HCT116 (cell line): ENCODE measurements around the gene PAOX. TPM values are rescaled to one million over a fixed set of nuclear protein-coding genes. Genes with fewer than 3 reads are reported as not detected.

Source experiments
- ATAC-seq: fragments of 200-7000 bp; cut with Tn5 transposase; 2 replicates; pipeline ENCODE4 v1.9.1; 2020; ENCODE audit warnings: mild to moderate bottlenecking, moderate library complexity
- BruUV-seq: library from RNA; stranded (reverse); fragments of 400-500 nt; replicated peaks from 2 replicates; lab custom pipeline; 2021; lab: Mats Ljungman, UMichigan
- CTCF ChIA-PET: fragments of 300-600 bp; sonication (Branson Sonifier 250); formaldehyde crosslinking; loops from one replicate; lab custom pipeline; 2021; ENCODE audit warnings: antibody characterized with exemption; lab: Charles Lee
- POLR2A ChIA-PET: fragments of 300-600, 350-600 bp; sonication (Branson Sonifier 250); formaldehyde crosslinking; loops from one replicate; lab custom pipeline; 2021; ENCODE audit warnings: antibody characterized with exemption; lab: Charles Lee
- RAD21 ChIA-PET, 2 experiments: fragments of 300-600 bp; sonication (Branson Sonifier 250); formaldehyde crosslinking; loops; one replicate each; lab custom pipeline; 2023; ENCODE audit warnings: low total read pairs in 2 of 2; ENCODE audit not compliant: uncharacterized antibody in 2 of 2, unreplicated experiment in 2 of 2, low non-redundant PET in 1 of 2; lab: Charles Lee
- DNase-seq: peaks from one replicate; pipeline ENCODE4 v3.0.0-alpha.2; 2010; ENCODE audit warnings: low read depth, low spot score
- H2AFZ ChIP-seq: fragments of 200-600 bp; shearing (Covaris generic), sonication (generic); 2 replicates; pipeline ENCODE4 v1.6.1; 2017; ENCODE audit warnings: low read depth, mixed run types, mixed read lengths, antibody characterized with exemption, low read length; ENCODE audit not compliant: poor library complexity, severe bottlenecking
- H3K27ac ChIP-seq: 2 replicates; pipeline ENCODE4 v1.5.1; 2012; ENCODE audit warnings: low read depth, low read length
- H3K27me3 ChIP-seq: fragments of 200-600 bp; sonication (generic); 2 replicates; pipeline ENCODE4 v1.6.1; 2016; ENCODE audit warnings: mixed run types, low read length, mixed read lengths; ENCODE audit not compliant: insufficient read depth
- H3K36me3 ChIP-seq, 2 experiments: fragments of 200-500 bp in 1 of 2; fragments of 200-600 bp in 1 of 2; sonication (Bioruptor generic) in 1 of 2; sonication (generic) in 1 of 2; 2 replicates each; pipeline versions ENCODE4 v1.5.1 to v1.6.1; 2014 to 2016; ENCODE audit warnings: low read length in 2 of 2, inconsistent platforms in 1 of 2, mixed read lengths in 1 of 2, mixed run types in 1 of 2; ENCODE audit not compliant: insufficient read depth in 2 of 2, control insufficient read depth in 1 of 2
- H3K4me1 ChIP-seq, 2 experiments: fragments of 200-600 bp in 1 of 2; sonication (generic) in 1 of 2; 2 replicates each; pipeline versions ENCODE4 v1.5.1 to v1.6.1; 2012 to 2017; ENCODE audit warnings: low read length in 2 of 2, inconsistent platforms in 1 of 2, mild to moderate bottlenecking in 1 of 2, mixed read lengths in 1 of 2, mixed run types in 1 of 2, moderate library complexity in 1 of 2; ENCODE audit not compliant: insufficient read depth in 2 of 2, control insufficient read depth in 1 of 2
- H3K4me2 ChIP-seq: fragments of 200-600 bp; sonication (generic); 2 replicates; pipeline ENCODE4 v1.6.1; 2017; ENCODE audit warnings: mixed run types, low read length, mixed read lengths
- H3K4me3 ChIP-seq, 2 experiments: fragments of 200-600 bp in 1 of 2; sonication (generic) in 1 of 2; replicated peaks in 1 of 2; 2 replicates each; pipeline ENCODE4 v1.5.1; 2011 to 2016; ENCODE audit warnings: low read length in 2 of 2, control low read depth in 1 of 2, low read depth in 1 of 2, mild to moderate bottlenecking in 1 of 2, mixed read lengths in 1 of 2, mixed run types in 1 of 2
- H3K79me2 ChIP-seq: fragments of 200-600 bp; sonication (generic); 2 replicates; pipeline ENCODE4 v1.6.1; 2017; ENCODE audit warnings: mild to moderate bottlenecking, mixed run types, low read length, moderate library complexity, mixed read lengths; ENCODE audit not compliant: insufficient read depth
- H3K9ac ChIP-seq: fragments of 200-600 bp; sonication (generic); 2 replicates; pipeline ENCODE4 v1.6.1; 2016; ENCODE audit warnings: low read length, mixed read lengths
- H3K9me2 ChIP-seq: fragments of 200-600 bp; sonication (generic), shearing (Covaris generic); 2 replicates; pipeline ENCODE4 v1.6.1; 2017; ENCODE audit warnings: mixed run types, mild to moderate bottlenecking, moderate library complexity; ENCODE audit not compliant: insufficient read depth
- H3K9me3 ChIP-seq, 2 experiments: fragments of 200-500 bp in 1 of 2; fragments of 200-600 bp in 1 of 2; sonication (Bioruptor generic) in 1 of 2; sonication (generic) in 1 of 2; 2 replicates each; pipeline ENCODE4 v1.6.1; 2014 to 2017; ENCODE audit warnings: low read length in 2 of 2, mixed read lengths in 2 of 2, inconsistent platforms in 1 of 2, low read depth in 1 of 2, mild to moderate bottlenecking in 1 of 2, mixed run types in 1 of 2, moderate library complexity in 1 of 2; ENCODE audit not compliant: control insufficient read depth in 1 of 2, insufficient read depth in 1 of 2
- H4K20me1 ChIP-seq: fragments of 200-600 bp; sonication (generic), shearing (Covaris generic); 2 replicates; pipeline ENCODE4 v1.6.1; 2017; ENCODE audit warnings: mixed run types, mild to moderate bottlenecking, moderate library complexity; ENCODE audit not compliant: insufficient read depth
- CBX3 ChIP-seq: IDR thresholded peaks from 2 replicates; pipeline ENCODE4 v1.6.1; 2012; ENCODE audit warnings: low read depth
- CEBPB ChIP-seq: IDR thresholded peaks from 2 replicates; pipeline ENCODE4 v1.6.1; 2012; ENCODE audit warnings: low read depth
- EGR1 ChIP-seq: IDR thresholded peaks from 2 replicates; pipeline ENCODE4 v1.6.1; 2012; ENCODE audit warnings: low read depth
- ELF1 ChIP-seq: IDR thresholded peaks from 2 replicates; pipeline ENCODE4 v1.6.1; 2012; ENCODE audit warnings: low read depth, borderline replicate concordance
- EZH2 ChIP-seq: fragments of 200-600 bp; sonication (generic); IDR thresholded peaks from 2 replicates; pipeline ENCODE4 v1.6.1; 2017; ENCODE audit warnings: antibody characterized with exemption, mixed run types
- EZH2phosphoT487 ChIP-seq: fragments of 200-600 bp; IDR thresholded peaks from 2 replicates; pipeline ENCODE4 v1.6.1; 2018; ENCODE audit warnings: antibody characterized with exemption, borderline replicate concordance
- JUND ChIP-seq: IDR thresholded peaks from 2 replicates; pipeline ENCODE4 v1.6.1; 2012
- MAX ChIP-seq: IDR thresholded peaks from 2 replicates; pipeline ENCODE4 v1.6.1; 2012
- POLR2AphosphoS5 ChIP-seq: IDR thresholded peaks from 2 replicates; pipeline ENCODE4 v1.6.1; 2011; ENCODE audit warnings: mild to moderate bottlenecking, low read depth, low read length, moderate library complexity
- RAD21 ChIP-seq: IDR thresholded peaks from 2 replicates; pipeline ENCODE4 v1.6.1; 2012; ENCODE audit warnings: low read depth, mild to moderate bottlenecking
- SIN3A ChIP-seq: IDR thresholded peaks from 2 replicates; pipeline ENCODE4 v1.6.1; 2012; ENCODE audit warnings: low read depth
- SP1 ChIP-seq: IDR thresholded peaks from 2 replicates; pipeline ENCODE4 v1.6.1; 2012; ENCODE audit warnings: low read depth
- SRF ChIP-seq: IDR thresholded peaks from 2 replicates; pipeline ENCODE4 v1.6.1; 2012; ENCODE audit warnings: low read depth
- TCF7L2 ChIP-seq: IDR thresholded peaks from 2 replicates; pipeline ENCODE4 v1.7.0; 2011; ENCODE audit warnings: borderline replicate concordance, inconsistent platforms; ENCODE audit not compliant: insufficient read depth, insufficient read length; ENCODE audit errors: extremely low read depth
- YY1 ChIP-seq: IDR thresholded peaks from 2 replicates; pipeline ENCODE4 v1.6.1; 2011; ENCODE audit warnings: low read length, low read depth, moderate library complexity, mild to moderate bottlenecking; ENCODE audit not compliant: insufficient replicate concordance; ENCODE audit errors: extremely low read depth
- ZBTB33 ChIP-seq: IDR thresholded peaks from 2 replicates; pipeline ENCODE4 v1.6.1; 2011; ENCODE audit warnings: mild to moderate bottlenecking, low read length, moderate library complexity; ENCODE audit not compliant: insufficient replicate concordance; ENCODE audit errors: extremely low read depth
- ZFX ChIP-seq: fragments of 450-650 bp; IDR thresholded peaks from 2 replicates; pipeline ENCODE4 v1.6.1; 2017
- ZNF274 ChIP-seq: fragments of 200-500 bp; sonication (Bioruptor generic); IDR thresholded peaks from 2 replicates; pipeline ENCODE4 v1.6.1; 2014; ENCODE audit warnings: mild to moderate bottlenecking, low read depth, low read length, inconsistent platforms
- intact Hi-C: fragments of 100-400 bp; cut with micrococcal nuclease; formaldehyde crosslinking; loops from 2 replicates; pipeline ENCODE4 v1.10.0; 2022
- total RNA-seq: library from RNA; stranded (reverse); gene quantifications from one replicate; pipeline ENCODE4 v1.2.1, GENCODE V29; 2021; ENCODE audit not compliant: unreplicated experiment
- TF ChIP-seq, protein P1 (sequence below): IDR thresholded peaks from 2 replicates; pipeline ENCODE4 v1.6.1; 2012; ENCODE audit warnings: low read depth
- TF ChIP-seq, protein P2 (sequence below): IDR thresholded peaks from 2 replicates; pipeline ENCODE4 v1.6.1; 2012

The PAOX gene
- total RNA-seq, 1 experiment from 2014 or later: 3.5 TPM

DNA sequence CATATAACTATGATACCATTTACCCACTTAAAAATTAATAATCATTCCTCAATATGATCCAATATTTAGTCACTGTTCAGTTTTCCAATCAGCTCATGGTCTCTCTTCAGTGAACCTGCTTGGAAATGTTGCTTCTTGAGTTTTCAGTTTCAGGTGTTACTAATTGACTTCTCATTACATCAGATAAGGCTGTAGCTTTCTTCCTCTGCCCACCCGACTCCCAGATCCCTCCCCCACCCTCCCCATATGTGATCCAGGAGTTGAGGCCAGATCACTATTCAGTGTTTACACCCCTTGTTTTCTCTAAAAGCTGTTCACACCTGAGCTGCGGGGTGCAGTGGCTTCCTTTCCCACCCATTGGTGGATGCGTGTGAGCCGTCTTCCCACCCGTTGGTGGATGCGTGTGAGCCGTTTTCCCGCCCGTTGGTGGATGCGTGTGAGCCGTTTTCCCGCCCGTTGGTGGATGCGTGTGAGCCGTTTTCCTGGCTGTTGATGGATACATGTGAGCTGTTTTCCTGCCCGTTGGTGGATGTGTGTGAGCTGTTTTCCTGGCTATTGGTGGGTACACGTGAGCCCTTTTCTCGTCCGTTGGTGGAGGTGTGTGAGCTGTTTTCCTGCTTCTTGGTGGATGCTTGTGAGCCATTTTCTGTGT lies 11.7 kb downstream of the PAOX start:
- ATAC-seq: no peak
- no peak for DNase-seq
- Histone ChIP-seq H3K9me2 (no peaks in the 10 kb centered on the region), H3K4me2 (peak overlapping the region; percentile 39; the same call in 1 of the 2 replicates), H3K79me2 (peaks cover 15% of the 10 kb centered on the region), H4K20me1 (no peaks in the 10 kb centered on the region), H3K36me3 (0 out of 4 replicates have a peak, but pooled peaks cover 0 to under 1% of the 10 kb centered on the region in 2 experiments), H3K9me3 (no peaks in the 10 kb centered on the region), H2AFZ (no peak overlapping the region), H3K9ac (no peak overlapping the region), H3K27ac (no peak overlapping the region), H3K4me3 (no peak overlapping the region), H3K4me1 (peaks cover 2 to 11% of the 10 kb centered on the region in 2 experiments), H3K27me3 (no peaks in the 10 kb centered on the region)
- CTCF ChIA-PET: no interaction called here
- RAD21 ChIA-PET: no interaction called here
- no TSS peak for BruUV-seq
- POLR2A ChIA-PET: no interaction called here
- TF ChIP-seq TCF7L2 (no peak), CEBPB (no peak), ZBTB33 (no peak), CBX3 (no peak), EZH2 (no peak), MAX (no peak), ELF1 (no peak), POLR2AphosphoS5 (no peak), EZH2phosphoT487 (no peak), SRF (no peak), EGR1 (no peak), RAD21 (no peak), SIN3A (no peak), JUND (no peak), SP1 (no peak), ZFX (no peak), YY1 (no peak), ZNF274 (no peak)
- TF ChIP-seq, protein P1, sequence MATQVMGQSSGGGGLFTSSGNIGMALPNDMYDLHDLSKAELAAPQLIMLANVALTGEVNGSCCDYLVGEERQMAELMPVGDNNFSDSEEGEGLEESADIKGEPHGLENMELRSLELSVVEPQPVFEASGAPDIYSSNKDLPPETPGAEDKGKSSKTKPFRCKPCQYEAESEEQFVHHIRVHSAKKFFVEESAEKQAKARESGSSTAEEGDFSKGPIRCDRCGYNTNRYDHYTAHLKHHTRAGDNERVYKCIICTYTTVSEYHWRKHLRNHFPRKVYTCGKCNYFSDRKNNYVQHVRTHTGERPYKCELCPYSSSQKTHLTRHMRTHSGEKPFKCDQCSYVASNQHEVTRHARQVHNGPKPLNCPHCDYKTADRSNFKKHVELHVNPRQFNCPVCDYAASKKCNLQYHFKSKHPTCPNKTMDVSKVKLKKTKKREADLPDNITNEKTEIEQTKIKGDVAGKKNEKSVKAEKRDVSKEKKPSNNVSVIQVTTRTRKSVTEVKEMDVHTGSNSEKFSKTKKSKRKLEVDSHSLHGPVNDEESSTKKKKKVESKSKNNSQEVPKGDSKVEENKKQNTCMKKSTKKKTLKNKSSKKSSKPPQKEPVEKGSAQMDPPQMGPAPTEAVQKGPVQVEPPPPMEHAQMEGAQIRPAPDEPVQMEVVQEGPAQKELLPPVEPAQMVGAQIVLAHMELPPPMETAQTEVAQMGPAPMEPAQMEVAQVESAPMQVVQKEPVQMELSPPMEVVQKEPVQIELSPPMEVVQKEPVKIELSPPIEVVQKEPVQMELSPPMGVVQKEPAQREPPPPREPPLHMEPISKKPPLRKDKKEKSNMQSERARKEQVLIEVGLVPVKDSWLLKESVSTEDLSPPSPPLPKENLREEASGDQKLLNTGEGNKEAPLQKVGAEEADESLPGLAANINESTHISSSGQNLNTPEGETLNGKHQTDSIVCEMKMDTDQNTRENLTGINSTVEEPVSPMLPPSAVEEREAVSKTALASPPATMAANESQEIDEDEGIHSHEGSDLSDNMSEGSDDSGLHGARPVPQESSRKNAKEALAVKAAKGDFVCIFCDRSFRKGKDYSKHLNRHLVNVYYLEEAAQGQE: no peak
- TF ChIP-seq, protein P2, sequence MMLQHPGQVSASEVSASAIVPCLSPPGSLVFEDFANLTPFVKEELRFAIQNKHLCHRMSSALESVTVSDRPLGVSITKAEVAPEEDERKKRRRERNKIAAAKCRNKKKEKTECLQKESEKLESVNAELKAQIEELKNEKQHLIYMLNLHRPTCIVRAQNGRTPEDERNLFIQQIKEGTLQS: no peak
- intact Hi-C loops: no loop called here
